KMS-11 (cell line): Measurements from ENCODE around the gene ZNF526.

ENCODE experiments used
- H2AFZ ChIP-seq: fragments of 200-600 bp; sonication (generic); 2 replicates; pipeline ENCODE4 v1.6.1; 2016; ENCODE audit warnings: antibody characterized with exemption, mixed run types, low read depth
- H3K27ac ChIP-seq: fragments of 200-600 bp; sonication (generic); 2 replicates; pipeline ENCODE4 v1.6.1; 2016; ENCODE audit warnings: mild to moderate bottlenecking, mixed run types
- H3K27me3 ChIP-seq: fragments of 200-600 bp; sonication (generic); 2 replicates; pipeline ENCODE4 v1.6.1; 2017; ENCODE audit warnings: mild to moderate bottlenecking, low read depth, mixed run types, moderate library complexity; ENCODE audit not compliant: insufficient read depth
- H3K36me3 ChIP-seq: fragments of 200-600 bp; sonication (generic); 2 replicates; pipeline ENCODE4 v1.6.1; 2017; ENCODE audit warnings: mild to moderate bottlenecking, mixed run types; ENCODE audit not compliant: insufficient read depth
- H3K4me1 ChIP-seq: fragments of 200-600 bp; sonication (generic); 2 replicates; pipeline ENCODE4 v1.6.1; 2016; ENCODE audit warnings: mild to moderate bottlenecking, low read depth, mixed run types; ENCODE audit not compliant: poor library complexity, severe bottlenecking
- H3K4me2 ChIP-seq: fragments of 200-600 bp; sonication (generic); 2 replicates; pipeline ENCODE4 v1.7.0; 2016; ENCODE audit warnings: mild to moderate bottlenecking, mixed run types
- H3K4me3 ChIP-seq: fragments of 200-600 bp; sonication (generic); IDR thresholded peaks from 2 replicates; pipeline ENCODE4 v1.6.1; 2017; ENCODE audit warnings: low read depth, low read length, mixed read lengths; ENCODE audit not compliant: insufficient read depth
- H3K79me2 ChIP-seq: fragments of 200-600 bp; sonication (generic); 2 replicates; pipeline ENCODE4 v1.6.1; 2016; ENCODE audit warnings: low read depth, mixed run types; ENCODE audit not compliant: insufficient read depth
- H3K9ac ChIP-seq: fragments of 200-600 bp; sonication (generic); 2 replicates; pipeline ENCODE4 v1.6.1; 2016; ENCODE audit warnings: mild to moderate bottlenecking, mixed run types
- H4K20me1 ChIP-seq: fragments of 200-600 bp; sonication (generic); 2 replicates; pipeline ENCODE4 v1.6.1; 2016; ENCODE audit warnings: mild to moderate bottlenecking, mixed run types; ENCODE audit not compliant: insufficient read depth
- CTCF ChIP-seq: fragments of 200-600 bp; sonication (generic); conservative IDR thresholded peaks from 2 replicates; pipeline ENCODE4 v1.6.1; 2017; ENCODE audit warnings: low read depth, mild to moderate bottlenecking, antibody characterized with exemption, low read length, moderate library complexity, mixed read lengths

The ZNF526 gene

GRCh38 chr19:42185277-42185676 is 34.8 kb upstream of the ZNF526 start:
- no peaks in the 10 kb centered on the region for H4K20me1 ChIP-seq
- TF ChIP-seq CTCF: no peak
- H3K4me2 ChIP-seq: peak overlapping the region; percentile 0; the same call in 1 of the 2 replicates
- peaks cover 56% of the 10 kb centered on the region for H3K27me3 ChIP-seq
- no peaks in the 10 kb centered on the region for H3K79me2 ChIP-seq
- no peak overlapping the region for H3K9ac ChIP-seq
- H3K4me3 ChIP-seq: no peak overlapping the region
- H3K4me1 ChIP-seq: peaks cover 14% of the 10 kb centered on the region
- H3K36me3 ChIP-seq: no peaks in the 10 kb centered on the region
- H2AFZ ChIP-seq: peak overlapping the region; percentile 10
- H3K27ac ChIP-seq: no peak overlapping the region

- H3K79me2 ChIP-seq: no peaks in the 10 kb centered on the region
- no peak overlapping the region for H3K27ac ChIP-seq
- H2AFZ ChIP-seq: no peak overlapping the region
- no peak for TF ChIP-seq CTCF
- H3K9ac ChIP-seq: no peak overlapping the region
- H3K36me3 ChIP-seq: no peaks in the 10 kb centered on the region
- peaks cover 14% of the 10 kb centered on the region for H3K4me1 ChIP-seq
- peaks cover 48% of the 10 kb centered on the region; the same call in 1 of the 2 replicates for H3K27me3 ChIP-seq
- no peak overlapping the region for H3K4me2 ChIP-seq
- no peak overlapping the region for H3K4me3 ChIP-seq
- no peaks in the 10 kb centered on the region for H4K20me1 ChIP-seq
These were observed 31.4 kb upstream of the ZNF526 start for GRCh38 chr19:42188665-42189064.

GRCh38 chr19:42189133-42189532 is 31.0 kb upstream of the ZNF526 start:
- H3K4me2 ChIP-seq: no peak overlapping the region
- no peak overlapping the region for H3K9ac ChIP-seq
- H3K27me3 ChIP-seq: peaks cover 48% of the 10 kb centered on the region; the same call in 1 of the 2 replicates
- H3K27ac ChIP-seq: no peak overlapping the region
- no peaks in the 10 kb centered on the region for H4K20me1 ChIP-seq
- no peak overlapping the region for H3K4me3 ChIP-seq
- H3K79me2 ChIP-seq: no peaks in the 10 kb centered on the region
- no peak for TF ChIP-seq CTCF
- H3K36me3 ChIP-seq: no peaks in the 10 kb centered on the region
- H2AFZ ChIP-seq: no peak overlapping the region
- peaks cover 14% of the 10 kb centered on the region for H3K4me1 ChIP-seq

- H3K9ac ChIP-seq: no peak overlapping the region
- H3K36me3 ChIP-seq: no peaks in the 10 kb centered on the region
- no peaks in the 10 kb centered on the region for H3K79me2 ChIP-seq
- H3K4me3 ChIP-seq: no peak overlapping the region
- peaks cover 48% of the 10 kb centered on the region; the same call in 1 of the 2 replicates for H3K27me3 ChIP-seq
- no peak overlapping the region for H2AFZ ChIP-seq
- TF ChIP-seq CTCF: no peak
- H4K20me1 ChIP-seq: no peaks in the 10 kb centered on the region
- no peaks in the 10 kb centered on the region for H3K4me1 ChIP-seq
- no peak overlapping the region for H3K27ac ChIP-seq
- H3K4me2 ChIP-seq: no peak overlapping the region
These were observed 28.8 kb upstream of the ZNF526 start for GRCh38 chr19:42191330-42191729.
